ENCODE results near the gene SCNM1. TPM values are rescaled to one million over a fixed set of nuclear protein-coding genes. Genes with fewer than 3 reads are reported as not detected.

SCNM1 gene
- total RNA-seq, 2 donors from 2014 or later: 87.1 to 103 TPM

DNA sequence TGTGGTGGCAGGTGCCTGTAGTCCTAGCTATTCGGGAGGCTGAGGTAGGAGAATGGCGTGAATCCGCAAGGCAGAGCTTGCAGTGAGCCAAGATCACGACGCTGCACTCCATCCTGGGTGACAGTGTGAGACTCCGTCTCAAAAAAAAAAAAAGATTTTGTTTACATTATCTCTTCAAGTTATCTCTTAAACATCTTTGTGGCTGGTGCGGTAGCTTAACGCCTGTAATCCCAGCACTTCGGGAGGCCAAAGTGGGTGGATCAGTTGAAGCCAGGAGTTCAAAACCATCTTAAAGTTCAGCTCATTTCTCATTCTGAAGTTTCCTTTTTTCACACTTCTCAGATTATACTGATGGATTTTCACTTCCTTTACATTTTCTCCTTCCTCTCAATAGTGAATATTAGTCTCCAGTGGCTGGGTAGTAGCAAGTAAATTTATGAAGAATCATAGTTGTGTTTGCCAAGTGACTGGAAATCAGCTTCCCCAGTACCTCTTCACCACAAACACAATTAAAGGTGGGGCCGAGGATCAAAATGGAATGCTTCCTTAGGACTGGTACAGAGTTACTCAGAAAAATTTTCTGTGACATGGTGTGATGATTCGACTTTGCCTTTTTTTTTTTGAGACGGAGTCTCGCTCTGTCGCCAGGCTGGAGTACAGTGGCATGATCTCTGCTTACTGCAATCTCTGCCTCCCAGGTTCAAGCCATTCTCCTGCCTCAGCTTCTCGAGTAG lies 46.2 kb downstream of the SCNM1 start:
- peak in 1 of 2 donors; percentile 19 for DNase-seq
- Mint-ChIP-seq H3K27ac (peak overlapping the region; percentile 83), H3K27me3 (ENCODE audit: low read depth) (no peaks in the 10 kb centered on the region), H3K9me3 (no peaks in the 10 kb centered on the region), H3K36me3 (ENCODE audit: insufficient read depth in 2 of 2) (peaks cover 4 to 30% of the 10 kb centered on the region in 2 donors), H3K4me1 (ENCODE audit: low read depth) (peaks cover 54% of the 10 kb centered on the region), H3K4me3 (peak overlapping the region; percentile 68 to 76)
- peak; percentile 43 to 58 for ATAC-seq (replicated peaks in 1 of 2)

DNA sequence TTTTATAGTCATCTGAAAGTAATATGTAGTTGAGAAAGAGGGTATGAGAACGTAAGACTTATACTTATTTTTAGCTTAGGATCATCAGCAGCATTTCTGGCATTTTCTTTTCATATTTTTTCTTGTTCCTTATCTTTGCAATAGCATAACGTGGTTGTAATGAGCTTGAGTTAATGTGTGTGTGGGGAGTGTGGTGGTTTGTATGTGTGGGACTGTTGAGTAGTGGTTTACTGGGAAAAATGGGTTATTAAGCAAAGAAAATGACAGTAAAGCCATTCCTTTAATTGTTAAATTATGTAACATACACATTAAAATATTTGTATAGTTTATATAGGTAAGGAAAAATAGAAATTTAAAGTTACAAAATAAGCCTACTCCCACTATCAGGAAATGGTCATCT lies 47.6 kb downstream of the SCNM1 start:
- Mint-ChIP-seq H3K9me3 (no peaks in the 10 kb centered on the region), H3K27me3 (ENCODE audit: low read depth) (no peaks in the 10 kb centered on the region), H3K36me3 (ENCODE audit: insufficient read depth in 2 of 2) (peaks cover 4 to 27% of the 10 kb centered on the region in 2 donors), H3K4me1 (ENCODE audit: low read depth) (peaks cover 60% of the 10 kb centered on the region), H3K27ac (no peak overlapping the region), H3K4me3 (no peak overlapping the region)
- no peak for ATAC-seq (replicated peaks in 1 of 2)
- no peak for DNase-seq

Other genes starting within 250 kb of the SCNM1 start
- 10 to 100 TPM; 60.4 to 70.1 TPM for gene SETDB1, start 239.8 kb upstream of the SCNM1 start, total RNA-seq
- gene CERS2, start 191.3 kb upstream of the SCNM1 start, total RNA-seq: 100 to 1,000 TPM; 184 to 185 TPM
- under 1 TPM in 1 of 2 donors, not detected in 1; 0.21 TPM for gene ANXA9, start 183.9 kb upstream of the SCNM1 start, total RNA-seq
- 10 to 100 TPM; 10.9 to 11.9 TPM for gene MINDY1, start 159.2 kb upstream of the SCNM1 start, total RNA-seq
- gene PRUNE1, start 157.7 kb upstream of the SCNM1 start, total RNA-seq: 10 to 100 TPM; 18.1 to 20.1 TPM
- gene BNIPL, start 129.6 kb upstream of the SCNM1 start, total RNA-seq: 1 to 10 TPM; 2.8 to 5.3 TPM
- 1 to 10 TPM; 2.1 to 3.1 TPM for gene C1orf56, start 118.4 kb upstream of the SCNM1 start, total RNA-seq
- gene CDC42SE1, start 106.5 kb upstream of the SCNM1 start, total RNA-seq: 100 to 1,000 TPM; 210 to 220 TPM
- gene MLLT11, start 105.7 kb upstream of the SCNM1 start, total RNA-seq: 1 to 10 TPM; 5.3 to 5.6 TPM
- gene GABPB2, start 95.4 kb upstream of the SCNM1 start, total RNA-seq: 10 to 100 TPM; 22.7 to 29.1 TPM
- 1 to 10 TPM; 1.9 to 4.3 TPM for gene SEMA6C, start 19.5 kb upstream of the SCNM1 start, total RNA-seq
- 10 to 100 TPM; 14.7 to 17.1 TPM for gene TNFAIP8L2, start 9.5 kb upstream of the SCNM1 start, total RNA-seq
- gene LYSMD1, start 242 bp upstream of the SCNM1 start, total RNA-seq: 1 to 10 TPM; 5.2 to 6.1 TPM
- 1 to 10 TPM; 1.8 to 3.2 TPM for gene TMOD4, start 9.8 kb downstream of the SCNM1 start, total RNA-seq
- 10 to 100 TPM; 77.8 to 94.1 TPM for gene VPS72, start 24.1 kb downstream of the SCNM1 start, total RNA-seq
- 10 to 100 TPM; 77.5 to 80.3 TPM for gene PIP5K1A, start 32.4 kb downstream of the SCNM1 start, total RNA-seq
- 100 to 1,000 TPM; 168 to 205 TPM for gene PSMD4, start 88.6 kb downstream of the SCNM1 start, total RNA-seq
- gene ZNF687, start 116.2 kb downstream of the SCNM1 start, total RNA-seq: 10 to 100 TPM; 39.9 to 40.3 TPM
- gene PI4KB, start 161.3 kb downstream of the SCNM1 start, total RNA-seq: 10 to 100 TPM; 64.8 to 71.4 TPM
- gene RFX5, start 181.1 kb downstream of the SCNM1 start, total RNA-seq: 10 to 100 TPM; 67.6 to 95.4 TPM
- not detected for gene SELENBP1, start 206.6 kb downstream of the SCNM1 start, total RNA-seq
- 100 to 1,000 TPM; 297 to 301 TPM for gene PSMB4, start 233.4 kb downstream of the SCNM1 start, total RNA-seq